Measurements from ENCODE around the gene FERMT2. TPM values are rescaled to one million over a fixed set of nuclear protein-coding genes. Genes with fewer than 3 reads are reported as not detected.
A peak's percentile ranks its signal among the peaks of the same experiment; 100 is the strongest.

The FERMT2 gene
- total and polyA plus RNA-seq, 2 experiments from 2014 or later, result 108 to 148 TPM

DNA sequence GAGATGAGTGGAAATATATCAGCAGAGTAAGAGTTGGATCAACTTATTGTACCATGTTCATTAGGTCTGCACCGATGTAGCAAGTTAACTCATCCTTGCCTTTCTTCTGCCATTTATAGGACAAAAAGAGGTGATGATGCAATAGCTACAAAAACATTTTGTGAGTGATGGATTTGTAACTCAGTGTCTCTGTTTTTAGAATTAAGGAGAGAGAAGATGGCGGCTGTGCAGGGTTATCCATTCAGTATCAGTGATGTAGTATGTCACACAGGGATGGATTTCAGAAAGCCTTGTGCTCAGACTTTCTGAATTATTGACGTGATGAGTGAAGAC lies 97.4 kb downstream of the FERMT2 start:
- no peak for TF ChIP-seq EZH2phosphoT487 (IDR thresholded peaks at IDR 0.05; ENCODE audit: unreplicated experiment)
- TF ChIP-seq, protein P1, sequence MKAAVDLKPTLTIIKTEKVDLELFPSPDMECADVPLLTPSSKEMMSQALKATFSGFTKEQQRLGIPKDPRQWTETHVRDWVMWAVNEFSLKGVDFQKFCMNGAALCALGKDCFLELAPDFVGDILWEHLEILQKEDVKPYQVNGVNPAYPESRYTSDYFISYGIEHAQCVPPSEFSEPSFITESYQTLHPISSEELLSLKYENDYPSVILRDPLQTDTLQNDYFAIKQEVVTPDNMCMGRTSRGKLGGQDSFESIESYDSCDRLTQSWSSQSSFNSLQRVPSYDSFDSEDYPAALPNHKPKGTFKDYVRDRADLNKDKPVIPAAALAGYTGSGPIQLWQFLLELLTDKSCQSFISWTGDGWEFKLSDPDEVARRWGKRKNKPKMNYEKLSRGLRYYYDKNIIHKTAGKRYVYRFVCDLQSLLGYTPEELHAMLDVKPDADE (IDR thresholded peaks at IDR 0.05), result no peak
- TF ChIP-seq STAT1 (IDR thresholded peaks at IDR 0.05; ENCODE audit: unreplicated experiment), result no peak
- TF ChIP-seq POLR2AphosphoS5 (IDR thresholded peaks at IDR 0.05; ENCODE audit: low read depth), result no peak
- no peak for TF ChIP-seq JUNB (IDR thresholded peaks at IDR 0.05; ENCODE audit: unreplicated experiment)
- TF ChIP-seq, protein P2, sequence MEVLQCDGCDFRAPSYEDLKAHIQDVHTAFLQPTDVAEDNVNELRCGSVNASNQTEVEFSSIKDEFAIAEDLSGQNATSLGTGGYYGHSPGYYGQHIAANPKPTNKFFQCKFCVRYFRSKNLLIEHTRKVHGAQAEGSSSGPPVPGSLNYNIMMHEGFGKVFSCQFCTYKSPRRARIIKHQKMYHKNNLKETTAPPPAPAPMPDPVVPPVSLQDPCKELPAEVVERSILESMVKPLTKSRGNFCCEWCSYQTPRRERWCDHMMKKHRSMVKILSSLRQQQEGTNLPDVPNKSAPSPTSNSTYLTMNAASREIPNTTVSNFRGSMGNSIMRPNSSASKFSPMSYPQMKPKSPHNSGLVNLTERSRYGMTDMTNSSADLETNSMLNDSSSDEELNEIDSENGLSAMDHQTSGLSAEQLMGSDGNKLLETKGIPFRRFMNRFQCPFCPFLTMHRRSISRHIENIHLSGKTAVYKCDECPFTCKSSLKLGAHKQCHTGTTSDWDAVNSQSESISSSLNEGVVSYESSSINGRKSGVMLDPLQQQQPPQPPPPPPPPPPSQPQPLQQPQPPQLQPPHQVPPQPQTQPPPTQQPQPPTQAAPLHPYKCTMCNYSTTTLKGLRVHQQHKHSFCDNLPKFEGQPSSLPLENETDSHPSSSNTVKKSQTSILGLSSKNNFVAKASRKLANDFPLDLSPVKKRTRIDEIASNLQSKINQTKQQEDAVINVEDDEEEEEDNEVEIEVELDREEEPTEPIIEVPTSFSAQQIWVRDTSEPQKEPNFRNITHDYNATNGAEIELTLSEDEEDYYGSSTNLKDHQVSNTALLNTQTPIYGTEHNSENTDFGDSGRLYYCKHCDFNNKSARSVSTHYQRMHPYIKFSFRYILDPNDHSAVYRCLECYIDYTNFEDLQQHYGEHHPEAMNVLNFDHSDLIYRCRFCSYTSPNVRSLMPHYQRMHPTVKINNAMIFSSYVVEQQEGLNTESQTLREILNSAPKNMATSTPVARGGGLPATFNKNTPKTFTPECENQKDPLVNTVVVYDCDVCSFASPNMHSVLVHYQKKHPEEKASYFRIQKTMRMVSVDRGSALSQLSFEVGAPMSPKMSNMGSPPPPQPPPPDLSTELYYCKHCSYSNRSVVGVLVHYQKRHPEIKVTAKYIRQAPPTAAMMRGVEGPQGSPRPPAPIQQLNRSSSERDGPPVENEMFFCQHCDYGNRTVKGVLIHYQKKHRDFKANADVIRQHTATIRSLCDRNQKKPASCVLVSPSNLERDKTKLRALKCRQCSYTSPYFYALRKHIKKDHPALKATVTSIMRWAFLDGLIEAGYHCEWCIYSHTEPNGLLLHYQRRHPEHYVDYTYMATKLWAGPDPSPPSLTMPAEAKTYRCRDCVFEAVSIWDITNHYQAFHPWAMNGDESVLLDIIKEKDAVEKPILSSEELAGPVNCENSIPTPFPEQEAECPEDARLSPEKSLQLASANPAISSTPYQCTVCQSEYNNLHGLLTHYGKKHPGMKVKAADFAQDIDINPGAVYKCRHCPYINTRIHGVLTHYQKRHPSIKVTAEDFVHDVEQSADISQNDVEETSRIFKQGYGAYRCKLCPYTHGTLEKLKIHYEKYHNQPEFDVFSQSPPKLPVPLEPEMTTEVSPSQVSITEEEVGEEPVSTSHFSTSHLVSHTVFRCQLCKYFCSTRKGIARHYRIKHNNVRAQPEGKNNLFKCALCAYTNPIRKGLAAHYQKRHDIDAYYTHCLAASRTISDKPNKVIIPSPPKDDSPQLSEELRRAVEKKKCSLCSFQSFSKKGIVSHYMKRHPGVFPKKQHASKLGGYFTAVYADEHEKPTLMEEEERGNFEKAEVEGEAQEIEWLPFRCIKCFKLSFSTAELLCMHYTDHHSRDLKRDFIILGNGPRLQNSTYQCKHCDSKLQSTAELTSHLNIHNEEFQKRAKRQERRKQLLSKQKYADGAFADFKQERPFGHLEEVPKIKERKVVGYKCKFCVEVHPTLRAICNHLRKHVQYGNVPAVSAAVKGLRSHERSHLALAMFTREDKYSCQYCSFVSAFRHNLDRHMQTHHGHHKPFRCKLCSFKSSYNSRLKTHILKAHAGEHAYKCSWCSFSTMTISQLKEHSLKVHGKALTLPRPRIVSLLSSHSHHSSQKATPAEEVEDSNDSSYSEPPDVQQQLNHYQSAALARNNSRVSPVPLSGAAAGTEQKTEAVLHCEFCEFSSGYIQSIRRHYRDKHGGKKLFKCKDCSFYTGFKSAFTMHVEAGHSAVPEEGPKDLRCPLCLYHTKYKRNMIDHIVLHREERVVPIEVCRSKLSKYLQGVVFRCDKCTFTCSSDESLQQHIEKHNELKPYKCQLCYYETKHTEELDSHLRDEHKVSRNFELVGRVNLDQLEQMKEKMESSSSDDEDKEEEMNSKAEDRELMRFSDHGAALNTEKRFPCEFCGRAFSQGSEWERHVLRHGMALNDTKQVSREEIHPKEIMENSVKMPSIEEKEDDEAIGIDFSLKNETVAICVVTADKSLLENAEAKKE (CRISPR knock-in tag; IDR thresholded peaks at IDR 0.05), result no peak
- TF ChIP-seq, protein P3, sequence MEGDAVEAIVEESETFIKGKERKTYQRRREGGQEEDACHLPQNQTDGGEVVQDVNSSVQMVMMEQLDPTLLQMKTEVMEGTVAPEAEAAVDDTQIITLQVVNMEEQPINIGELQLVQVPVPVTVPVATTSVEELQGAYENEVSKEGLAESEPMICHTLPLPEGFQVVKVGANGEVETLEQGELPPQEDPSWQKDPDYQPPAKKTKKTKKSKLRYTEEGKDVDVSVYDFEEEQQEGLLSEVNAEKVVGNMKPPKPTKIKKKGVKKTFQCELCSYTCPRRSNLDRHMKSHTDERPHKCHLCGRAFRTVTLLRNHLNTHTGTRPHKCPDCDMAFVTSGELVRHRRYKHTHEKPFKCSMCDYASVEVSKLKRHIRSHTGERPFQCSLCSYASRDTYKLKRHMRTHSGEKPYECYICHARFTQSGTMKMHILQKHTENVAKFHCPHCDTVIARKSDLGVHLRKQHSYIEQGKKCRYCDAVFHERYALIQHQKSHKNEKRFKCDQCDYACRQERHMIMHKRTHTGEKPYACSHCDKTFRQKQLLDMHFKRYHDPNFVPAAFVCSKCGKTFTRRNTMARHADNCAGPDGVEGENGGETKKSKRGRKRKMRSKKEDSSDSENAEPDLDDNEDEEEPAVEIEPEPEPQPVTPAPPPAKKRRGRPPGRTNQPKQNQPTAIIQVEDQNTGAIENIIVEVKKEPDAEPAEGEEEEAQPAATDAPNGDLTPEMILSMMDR (conservative IDR thresholded peaks at IDR 0.05; ENCODE audit: low read depth in 2 of 2), result no peak
- TF ChIP-seq ZNF331 (CRISPR knock-in tag; IDR thresholded peaks at IDR 0.05; ENCODE audit: low read depth), result no peak
- TF ChIP-seq EZH2 (IDR thresholded peaks at IDR 0.05; ENCODE audit: low read depth, unreplicated experiment), result no peak
- no peak for TF ChIP-seq ZNF114 (CRISPR knock-in tag; IDR thresholded peaks at IDR 0.05)
- no peak for TF ChIP-seq CREB1 (CRISPR knock-in tag; IDR thresholded peaks at IDR 0.05; ENCODE audit: low read depth)
- TF ChIP-seq, protein P4, sequence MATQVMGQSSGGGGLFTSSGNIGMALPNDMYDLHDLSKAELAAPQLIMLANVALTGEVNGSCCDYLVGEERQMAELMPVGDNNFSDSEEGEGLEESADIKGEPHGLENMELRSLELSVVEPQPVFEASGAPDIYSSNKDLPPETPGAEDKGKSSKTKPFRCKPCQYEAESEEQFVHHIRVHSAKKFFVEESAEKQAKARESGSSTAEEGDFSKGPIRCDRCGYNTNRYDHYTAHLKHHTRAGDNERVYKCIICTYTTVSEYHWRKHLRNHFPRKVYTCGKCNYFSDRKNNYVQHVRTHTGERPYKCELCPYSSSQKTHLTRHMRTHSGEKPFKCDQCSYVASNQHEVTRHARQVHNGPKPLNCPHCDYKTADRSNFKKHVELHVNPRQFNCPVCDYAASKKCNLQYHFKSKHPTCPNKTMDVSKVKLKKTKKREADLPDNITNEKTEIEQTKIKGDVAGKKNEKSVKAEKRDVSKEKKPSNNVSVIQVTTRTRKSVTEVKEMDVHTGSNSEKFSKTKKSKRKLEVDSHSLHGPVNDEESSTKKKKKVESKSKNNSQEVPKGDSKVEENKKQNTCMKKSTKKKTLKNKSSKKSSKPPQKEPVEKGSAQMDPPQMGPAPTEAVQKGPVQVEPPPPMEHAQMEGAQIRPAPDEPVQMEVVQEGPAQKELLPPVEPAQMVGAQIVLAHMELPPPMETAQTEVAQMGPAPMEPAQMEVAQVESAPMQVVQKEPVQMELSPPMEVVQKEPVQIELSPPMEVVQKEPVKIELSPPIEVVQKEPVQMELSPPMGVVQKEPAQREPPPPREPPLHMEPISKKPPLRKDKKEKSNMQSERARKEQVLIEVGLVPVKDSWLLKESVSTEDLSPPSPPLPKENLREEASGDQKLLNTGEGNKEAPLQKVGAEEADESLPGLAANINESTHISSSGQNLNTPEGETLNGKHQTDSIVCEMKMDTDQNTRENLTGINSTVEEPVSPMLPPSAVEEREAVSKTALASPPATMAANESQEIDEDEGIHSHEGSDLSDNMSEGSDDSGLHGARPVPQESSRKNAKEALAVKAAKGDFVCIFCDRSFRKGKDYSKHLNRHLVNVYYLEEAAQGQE (IDR thresholded peaks at IDR 0.05; ENCODE audit: unreplicated experiment), result no peak
- no peaks in the 10 kb centered on the region for H3K79me2 ChIP-seq (replicated peaks; ENCODE audit: insufficient read depth)
- H3F3A ChIP-seq (replicated peaks; ENCODE audit: low read depth), result no peaks in the 10 kb centered on the region
- Mint-ChIP-seq H3K27ac (no peak overlapping the region; the same call in 1 of the 2 replicates), H3K27me3 (ENCODE audit: insufficient read depth, low read depth, poor library complexity) (peaks cover 4% of the 10 kb centered on the region), H3K9me3 (no peaks in the 10 kb centered on the region), H3K36me3 (ENCODE audit: low read depth) (peaks cover 24% of the 10 kb centered on the region), H3K4me1 (peaks cover 17% of the 10 kb centered on the region), H3K4me3 (no peak overlapping the region)
- no peak overlapping the region for H3K27ac ChIP-seq (ENCODE audit: low read depth)
- ATAC-seq (no peak), DNase-seq (ENCODE audit: low spot score) (no peak)
- 0 out of 2 replicates have a peak overlapping the region, but pooled peaks have one; percentile 3 for H3K4me2 ChIP-seq
- H3K9me2 ChIP-seq (ENCODE audit: insufficient read depth), result no peaks in the 10 kb centered on the region
- no peak overlapping the region for H2AFZ ChIP-seq
- no peak overlapping the region for H3K4me3 ChIP-seq
- H3K27me3 ChIP-seq (ENCODE audit: insufficient read depth), result no peaks in the 10 kb centered on the region
- H4K20me1 ChIP-seq (replicated peaks; ENCODE audit: insufficient read depth), result no peaks in the 10 kb centered on the region
- peaks cover 6% of the 10 kb centered on the region; the same call in 1 of the 2 replicates for H3K36me3 ChIP-seq (ENCODE audit: insufficient read depth)
- H3K4me1 ChIP-seq (ENCODE audit: insufficient read depth), result peaks cover 12% of the 10 kb centered on the region; the same call in 1 of the 2 replicates

Data from GM23338 (cell line).